K562 (cell line): ENCODE results near the gene SLC17A8. TPM values are rescaled to one million over a fixed set of nuclear protein-coding genes. Genes with fewer than 3 reads are reported as not detected.

Experiments used
- CAMTA2 ChIP-seq: fragments of 250-450 bp; sonication (Bioruptor Pico); conservative IDR thresholded peaks from 2 replicates; pipeline ENCODE4 v1.5.1; 2022
- CBX5 ChIP-seq: IDR thresholded peaks from 2 replicates; pipeline ENCODE4 v1.6.1; 2014; ENCODE audit warnings: low read depth, borderline replicate concordance
- CEBPB ChIP-seq: fragments of 450-650 bp; IDR thresholded peaks from 2 replicates; pipeline ENCODE4 v1.6.1; 2016; ENCODE audit warnings: missing genetic modification characterization, missing compliant biosample characterization
- MYNN ChIP-seq, 2 experiments: sonication (generic); formaldehyde crosslinking in 1 of 2; IDR thresholded peaks; 2 replicates each; pipeline versions ENCODE4 v1.5.0 to v1.6.1; 2016 to 2020; ENCODE audit warnings: antibody characterized with exemption in 1 of 2, missing genetic modification reagents in 1 of 2
- NFE2 ChIP-seq: IDR thresholded peaks from 2 replicates; pipeline ENCODE4 v1.6.1; 2014; ENCODE audit warnings: antibody characterized with exemption, low read depth
- NONO ChIP-seq, 2 experiments: fragments of 200-400 bp in 1 of 2; fragments of 450-650 bp in 1 of 2; formaldehyde crosslinking in 1 of 2; IDR thresholded peaks; 2 replicates each; pipeline ENCODE4 v1.6.1; 2017; ENCODE audit warnings: low read depth in 2 of 2, mild to moderate bottlenecking in 2 of 2, moderate library complexity in 2 of 2, low read length in 1 of 2
- RAD21 ChIP-seq, 2 experiments: fragments of 250-450 bp in 1 of 2; fragments of 450-650 bp in 1 of 2; sonication (Bioruptor Pico) in 1 of 2; formaldehyde crosslinking in 1 of 2; IDR thresholded peaks in 1 of 2; conservative IDR thresholded peaks in 1 of 2; 2 replicates each; pipeline versions ENCODE4 v1.4.0 to v1.8.0; 2020 to 2022; ENCODE audit warnings: mild to moderate bottlenecking in 2 of 2, moderate library complexity in 1 of 2
- RBFOX2 ChIP-seq: fragments of 200-400 bp; formaldehyde crosslinking; IDR thresholded peaks from 2 replicates; pipeline ENCODE4 v1.6.1; 2017; ENCODE audit warnings: low read depth, mild to moderate bottlenecking, low read length, moderate library complexity
- SRSF3 ChIP-seq: fragments of 200-400 bp; formaldehyde crosslinking; IDR thresholded peaks from 2 replicates; pipeline ENCODE4 v1.6.1; 2016; ENCODE audit warnings: mild to moderate bottlenecking, low read length, moderate library complexity; ENCODE audit not compliant: insufficient read depth
- U2AF1 ChIP-seq: fragments of 200-400 bp; formaldehyde crosslinking; optimal IDR thresholded peaks from 2 replicates; pipeline ENCODE3; 2017; ENCODE audit warnings: mild to moderate bottlenecking, low read depth, low read length, moderate library complexity
- ZEB2 ChIP-seq: fragments of 450-650 bp; IDR thresholded peaks from 2 replicates; pipeline ENCODE4 v1.6.1; 2016
- ZNF184 ChIP-seq: sonication (generic); formaldehyde crosslinking; IDR thresholded peaks from 2 replicates; pipeline ENCODE4 v1.5.0; 2020; ENCODE audit warnings: missing genetic modification reagents
- ZNF324 ChIP-seq: fragments of 250-450 bp; sonication (Bioruptor Pico); IDR thresholded peaks from 2 replicates; pipeline ENCODE4 v1.4.0; 2020; ENCODE audit warnings: mild to moderate bottlenecking
- polyA plus RNA-seq, 8 experiments: library from polyadenylated mRNA; depleted of rRNA in 4 of 8; stranded (reverse) in 5 of 8; unstranded in 3 of 8; fragments of >200 nt; fragmentation: Nextera tagmentation in 2 of 8; fragmentation: Illumina TruSeq in 1 of 8; extraction: Ambion mirVana in 2 of 8; extraction: Trizol in 1 of 8; gene quantifications; 2 replicates each; pipeline versions ENCODE4 v1.2.1 to v1.2.3, GENCODE V29; 2011 to 2014; ENCODE audit warnings: inconsistent platforms in 1 of 8, missing spikeins in 1 of 8
- total RNA-seq, 7 experiments: library from RNA; depleted of rRNA in 6 of 7; stranded (reverse); fragments of >200 nt in 6 of 7; fragmentation: Illumina TruSeq in 2 of 7; extraction: Trizol in 2 of 7; gene quantifications; 2 replicates each; pipeline versions ENCODE4 v1.2.1 to v1.2.3, GENCODE V29; 2011 to 2021; ENCODE audit warnings: low replicate concordance in 1 of 7
- TF ChIP-seq, protein P1 (sequence below), 3 experiments: IDR thresholded peaks in 2 of 3; conservative IDR thresholded peaks in 1 of 3; 2 replicates each; pipeline ENCODE4 v1.5.1; 2011 to 2012; ENCODE audit warnings: low read length in 3 of 3, mild to moderate bottlenecking in 3 of 3, control low read depth in 2 of 3, improper control_type of control experiment in 1 of 3, inconsistent platforms in 1 of 3, low read depth in 1 of 3, mixed read lengths in 1 of 3, moderate library complexity in 1 of 3; ENCODE audit not compliant: insufficient read depth in 2 of 3
- TF ChIP-seq, protein P2 (sequence below): sonication (generic); IDR thresholded peaks from 2 replicates; pipeline ENCODE4 v1.6.1; 2016

The SLC17A8 gene
- total and polyA plus RNA-seq, 9 of the 15 experiments (the other 6 are each of a cell fraction or from before 2014, with no cell fraction given): 0.03 TPM; not detected in 8

DNA sequence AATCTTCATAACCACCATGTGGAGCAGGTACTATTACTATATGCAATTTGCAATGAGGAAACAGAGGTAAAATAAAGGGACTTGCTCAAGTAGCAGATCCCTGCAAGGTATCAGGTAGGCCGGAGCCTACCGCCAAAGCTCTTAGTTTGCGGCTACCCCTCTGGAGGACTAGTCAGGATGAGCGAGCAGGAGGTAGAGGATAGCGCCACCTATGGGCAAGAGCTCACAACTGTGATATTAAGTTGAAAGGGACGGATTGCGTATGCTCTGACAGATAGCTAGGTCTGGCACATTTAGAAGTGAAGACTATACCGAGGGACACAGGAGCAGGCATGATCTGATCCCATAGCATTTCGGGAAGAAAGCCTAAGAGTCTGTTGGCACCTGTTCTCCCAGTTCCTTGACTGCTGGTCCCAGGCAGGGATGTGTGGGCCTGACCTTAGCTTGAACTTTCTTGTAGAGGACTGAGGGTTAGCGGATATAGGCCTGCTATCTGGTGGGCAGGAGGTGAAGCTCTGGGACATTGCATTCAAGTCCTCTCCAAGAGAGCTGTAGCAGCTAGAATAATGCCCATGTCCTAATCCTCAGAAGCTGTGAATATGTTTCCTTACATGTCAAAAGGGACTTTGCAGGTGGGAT, 48.0 kb downstream of the SLC17A8 start (continued):
- TF ChIP-seq CEBPB (tag): no peak
- TF ChIP-seq ZEB2: no peak
- TF ChIP-seq, protein P1, sequence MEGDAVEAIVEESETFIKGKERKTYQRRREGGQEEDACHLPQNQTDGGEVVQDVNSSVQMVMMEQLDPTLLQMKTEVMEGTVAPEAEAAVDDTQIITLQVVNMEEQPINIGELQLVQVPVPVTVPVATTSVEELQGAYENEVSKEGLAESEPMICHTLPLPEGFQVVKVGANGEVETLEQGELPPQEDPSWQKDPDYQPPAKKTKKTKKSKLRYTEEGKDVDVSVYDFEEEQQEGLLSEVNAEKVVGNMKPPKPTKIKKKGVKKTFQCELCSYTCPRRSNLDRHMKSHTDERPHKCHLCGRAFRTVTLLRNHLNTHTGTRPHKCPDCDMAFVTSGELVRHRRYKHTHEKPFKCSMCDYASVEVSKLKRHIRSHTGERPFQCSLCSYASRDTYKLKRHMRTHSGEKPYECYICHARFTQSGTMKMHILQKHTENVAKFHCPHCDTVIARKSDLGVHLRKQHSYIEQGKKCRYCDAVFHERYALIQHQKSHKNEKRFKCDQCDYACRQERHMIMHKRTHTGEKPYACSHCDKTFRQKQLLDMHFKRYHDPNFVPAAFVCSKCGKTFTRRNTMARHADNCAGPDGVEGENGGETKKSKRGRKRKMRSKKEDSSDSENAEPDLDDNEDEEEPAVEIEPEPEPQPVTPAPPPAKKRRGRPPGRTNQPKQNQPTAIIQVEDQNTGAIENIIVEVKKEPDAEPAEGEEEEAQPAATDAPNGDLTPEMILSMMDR (IDR thresholded peaks at IDR 0.05 in 2 of 3, conservative IDR thresholded peaks at IDR 0.05 in 1 of 3; ENCODE audit: insufficient read depth in 2 of 3, low read depth in 1 of 3, low read length in 3 of 3): peak; percentile 72 to 81 (median 78)
- peak in 1 of 2 experiments; percentile 67; a peak in 2 of 4 replicates for TF ChIP-seq RAD21 (CRISPR knock-in tag; conservative IDR thresholded peaks at IDR 0.05 in 1 of 2, IDR thresholded peaks at IDR 0.05 in 1 of 2)
- TF ChIP-seq, protein P2, sequence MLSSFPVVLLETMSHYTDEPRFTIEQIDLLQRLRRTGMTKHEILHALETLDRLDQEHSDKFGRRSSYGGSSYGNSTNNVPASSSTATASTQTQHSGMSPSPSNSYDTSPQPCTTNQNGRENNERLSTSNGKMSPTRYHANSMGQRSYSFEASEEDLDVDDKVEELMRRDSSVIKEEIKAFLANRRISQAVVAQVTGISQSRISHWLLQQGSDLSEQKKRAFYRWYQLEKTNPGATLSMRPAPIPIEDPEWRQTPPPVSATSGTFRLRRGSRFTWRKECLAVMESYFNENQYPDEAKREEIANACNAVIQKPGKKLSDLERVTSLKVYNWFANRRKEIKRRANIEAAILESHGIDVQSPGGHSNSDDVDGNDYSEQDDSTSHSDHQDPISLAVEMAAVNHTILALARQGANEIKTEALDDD: peak; percentile 97
- no peak for TF ChIP-seq U2AF1
- no peak for TF ChIP-seq SRSF3
- TF ChIP-seq ZNF184 (CRISPR knock-in tag): no peak
- no peak for TF ChIP-seq ZNF324 (CRISPR knock-in tag)
- no peak for TF ChIP-seq CAMTA2 (CRISPR knock-in tag)
- no peak for TF ChIP-seq CBX5
- TF ChIP-seq NFE2: no peak
- no peak for TF ChIP-seq NONO (IDR thresholded peaks at IDR 0.05; ENCODE audit: low read depth in 2 of 2, low read length in 1 of 2)
- TF ChIP-seq MYNN (IDR thresholded peaks at IDR 0.05): no peak
- no peak for TF ChIP-seq MYNN (CRISPR knock-in tag; IDR thresholded peaks at IDR 0.05)
- TF ChIP-seq RBFOX2: no peak
